ENCODE results near the gene CDH8. TPM values are rescaled to one million over a fixed set of nuclear protein-coding genes. Genes with fewer than 3 reads are reported as not detected.

The CDH8 gene, protein sequence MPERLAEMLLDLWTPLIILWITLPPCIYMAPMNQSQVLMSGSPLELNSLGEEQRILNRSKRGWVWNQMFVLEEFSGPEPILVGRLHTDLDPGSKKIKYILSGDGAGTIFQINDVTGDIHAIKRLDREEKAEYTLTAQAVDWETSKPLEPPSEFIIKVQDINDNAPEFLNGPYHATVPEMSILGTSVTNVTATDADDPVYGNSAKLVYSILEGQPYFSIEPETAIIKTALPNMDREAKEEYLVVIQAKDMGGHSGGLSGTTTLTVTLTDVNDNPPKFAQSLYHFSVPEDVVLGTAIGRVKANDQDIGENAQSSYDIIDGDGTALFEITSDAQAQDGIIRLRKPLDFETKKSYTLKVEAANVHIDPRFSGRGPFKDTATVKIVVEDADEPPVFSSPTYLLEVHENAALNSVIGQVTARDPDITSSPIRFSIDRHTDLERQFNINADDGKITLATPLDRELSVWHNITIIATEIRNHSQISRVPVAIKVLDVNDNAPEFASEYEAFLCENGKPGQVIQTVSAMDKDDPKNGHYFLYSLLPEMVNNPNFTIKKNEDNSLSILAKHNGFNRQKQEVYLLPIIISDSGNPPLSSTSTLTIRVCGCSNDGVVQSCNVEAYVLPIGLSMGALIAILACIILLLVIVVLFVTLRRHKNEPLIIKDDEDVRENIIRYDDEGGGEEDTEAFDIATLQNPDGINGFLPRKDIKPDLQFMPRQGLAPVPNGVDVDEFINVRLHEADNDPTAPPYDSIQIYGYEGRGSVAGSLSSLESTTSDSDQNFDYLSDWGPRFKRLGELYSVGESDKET
- polyA plus RNA-seq (ENCODE audit: insufficient read length in 3 of 3) = 1 to 10 TPM; 3.6 to 6.2 (median 5.7) TPM
- long read RNA-seq, donor 1 = 0 reads
- long read RNA-seq, donor 2 = 0 reads
- long read RNA-seq, donor 3 = 0 reads
- long read RNA-seq, donor 4 = 0 reads
- long read RNA-seq, donor 5 = 0 reads
- long read RNA-seq, donor 6 = 0 reads
- long read RNA-seq, donor 7, partial matches to known transcripts = 0 of 1 reads
- long read RNA-seq, donor 7, other reads (novel, unspliced or antisense) = 0 of 1 reads
- long read RNA-seq, donor 8 = 0 reads
- long read RNA-seq, donor 9, partial matches to known transcripts = 0 of 1 reads
- long read RNA-seq, donor 9, other reads (novel, unspliced or antisense) = 0 of 1 reads
- long read RNA-seq, donor 10 = 0 reads
- long read RNA-seq, donor 11 = 0 reads
- long read RNA-seq, donor 12 = 0 reads
- long read RNA-seq, donor 13 = 0 reads
- long read RNA-seq, donor 14 = 0 reads
- long read RNA-seq, donor 15 = 0 reads
- long read RNA-seq, donor 16, full-length matches to known transcripts = 4 of 4 reads
- long read RNA-seq, donor 16, partial matches to known transcripts = 0 of 4 reads
- long read RNA-seq, donor 16, other reads (novel, unspliced or antisense) = 0 of 4 reads

DNA sequence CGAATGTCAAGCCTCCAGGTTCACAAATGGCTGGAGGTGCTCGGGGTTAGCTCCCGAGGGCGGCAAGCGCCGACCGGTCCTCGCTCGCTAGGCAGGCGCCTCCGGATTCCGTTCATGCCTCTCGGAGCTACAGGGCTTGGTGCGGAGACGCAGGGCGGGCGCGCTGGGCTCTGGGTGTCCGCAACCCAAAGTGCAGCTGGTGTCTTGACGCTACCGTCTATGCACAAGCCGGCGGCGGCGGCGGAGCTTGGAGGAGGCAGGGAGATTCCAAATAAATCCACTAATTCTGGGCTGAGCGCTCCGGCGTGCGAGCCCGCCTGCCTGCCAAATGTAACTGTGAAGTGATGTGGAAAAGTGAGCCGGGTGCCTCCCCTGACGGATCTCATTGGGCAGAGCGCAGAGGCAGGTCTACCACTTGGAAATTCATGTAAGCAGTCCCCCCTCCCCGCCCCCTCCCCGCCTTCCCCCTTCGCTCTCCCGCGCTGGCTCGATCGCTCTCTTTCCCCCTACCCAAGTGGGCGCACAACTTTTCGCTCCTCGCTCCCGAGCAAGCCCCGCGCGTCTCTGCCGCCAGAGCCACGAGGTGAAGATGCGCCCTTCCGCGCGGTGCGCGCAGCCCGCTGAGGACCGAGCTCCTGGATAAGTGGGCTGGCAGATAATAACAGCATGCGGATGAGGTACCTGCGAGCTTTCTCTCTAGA is at the start of gene CDH8:
Gene CDH8 (minus strand): TSS at position 338 of the 701 bp plus-strand sequence. CDS start 15,035 bp downstream, outside the sequence.
- DNase-seq (ENCODE audit: extremely low read depth in 1 of 11, low read depth in 9 of 11, low spot score in 4 of 11) = peak in 1 of 11 donors; percentile 34

DNA sequence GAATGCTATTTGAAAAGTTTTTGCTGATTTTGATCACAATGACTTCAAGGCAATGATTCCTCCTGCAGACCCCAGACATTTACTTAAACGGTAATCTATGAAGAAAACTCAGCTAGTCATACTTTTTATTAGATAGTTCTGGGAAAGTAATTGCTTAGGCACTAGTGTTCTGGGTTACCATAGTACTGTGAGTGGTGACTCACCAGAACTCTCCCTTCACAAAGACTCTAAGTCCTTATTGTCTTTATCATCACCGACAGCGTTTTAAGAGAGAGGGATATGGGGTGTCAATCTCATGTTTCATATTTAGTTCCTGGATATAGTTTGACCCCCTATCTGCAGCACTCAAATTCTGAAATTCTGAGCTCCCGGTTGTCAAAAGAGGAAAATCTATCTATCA is 43.0 kb upstream of the CDH8 start:
- no peak for DNase-seq (ENCODE audit: extremely low read depth in 1 of 11, low read depth in 9 of 11, low spot score in 4 of 11)

DNA sequence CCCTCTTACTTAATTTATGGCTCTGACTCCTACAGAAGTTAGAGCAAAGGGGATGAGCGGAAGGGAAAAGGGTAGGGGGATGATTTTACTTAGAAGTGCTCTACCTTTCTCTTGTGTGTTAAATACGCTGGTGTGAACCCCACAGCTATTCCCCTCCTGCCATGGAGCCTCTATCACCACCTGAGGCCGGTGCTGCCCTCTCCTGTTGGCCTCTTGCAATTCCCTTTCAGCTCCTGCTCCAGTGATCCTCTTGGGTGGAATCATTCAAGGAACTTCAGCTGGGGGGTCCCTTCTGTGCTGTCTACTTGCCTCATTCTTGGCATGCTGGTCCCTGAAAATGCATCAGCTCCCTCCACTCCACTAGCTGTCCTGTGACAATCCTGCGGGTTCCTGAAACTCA is 41.8 kb upstream of the CDH8 start:
- no peak for DNase-seq (ENCODE audit: extremely low read depth in 1 of 11, low read depth in 9 of 11, low spot score in 4 of 11)

DNA sequence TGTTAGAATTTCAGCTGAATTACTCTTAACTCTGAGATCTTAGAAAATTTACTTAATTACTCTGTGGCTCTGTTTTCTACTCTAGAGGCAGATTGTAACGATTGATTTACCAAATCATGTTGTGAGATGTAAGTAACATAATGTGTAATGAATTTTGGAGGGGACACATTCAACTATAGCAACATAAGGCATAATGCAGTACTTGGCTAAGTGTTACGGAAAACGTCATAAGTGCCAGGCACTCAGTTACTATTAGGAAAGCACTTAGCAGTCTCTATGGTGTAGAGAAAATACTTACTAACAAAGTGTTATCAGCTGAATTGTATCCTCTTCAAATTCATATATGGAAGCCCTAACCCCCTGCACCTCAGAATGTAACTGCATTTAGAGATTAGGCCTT is 40.6 kb upstream of the CDH8 start:
- no peak for DNase-seq (ENCODE audit: extremely low read depth in 1 of 11, low read depth in 9 of 11, low spot score in 4 of 11)

DNA sequence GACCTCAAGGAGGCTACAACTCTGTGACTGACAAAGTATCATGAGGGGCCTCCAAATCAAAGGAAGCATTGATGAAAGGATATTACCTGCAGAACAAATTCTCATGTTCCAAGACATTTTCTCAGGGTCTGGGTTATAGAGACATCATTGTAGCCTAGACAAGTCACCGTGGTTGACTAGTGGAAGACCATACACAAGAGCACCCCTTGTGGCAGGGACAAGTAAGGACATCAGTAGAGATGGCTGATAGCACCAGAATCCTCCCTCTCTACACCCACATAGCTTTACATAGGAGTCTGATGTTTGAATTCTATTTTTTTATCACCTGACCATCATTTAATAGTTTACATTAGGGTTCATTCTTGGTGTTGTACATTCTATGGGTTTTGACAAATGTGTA is 32.5 kb upstream of the CDH8 start:
- no peak for DNase-seq (ENCODE audit: extremely low read depth in 1 of 11, low read depth in 9 of 11, low spot score in 4 of 11)

DNA sequence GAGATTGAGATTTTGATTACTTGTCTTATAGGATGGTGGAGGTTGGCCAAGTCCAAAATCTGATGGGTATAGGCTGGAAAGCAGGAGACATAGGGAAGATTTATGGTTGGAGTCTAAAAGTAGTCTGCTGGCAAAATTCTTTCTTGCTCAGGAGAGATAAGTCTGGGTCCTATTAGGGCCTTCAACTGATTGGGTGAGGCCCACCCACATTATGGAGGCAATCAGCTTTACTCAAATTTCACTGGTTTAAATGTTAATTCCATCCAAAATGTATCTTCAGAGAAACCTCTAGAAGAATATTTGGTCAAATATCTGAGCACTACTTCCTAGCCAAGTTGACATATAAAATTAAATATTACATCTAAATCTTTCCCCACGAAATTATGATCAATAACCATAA is 31.7 kb upstream of the CDH8 start:
- no peak for DNase-seq (ENCODE audit: extremely low read depth in 1 of 11, low read depth in 9 of 11, low spot score in 4 of 11)

DNA sequence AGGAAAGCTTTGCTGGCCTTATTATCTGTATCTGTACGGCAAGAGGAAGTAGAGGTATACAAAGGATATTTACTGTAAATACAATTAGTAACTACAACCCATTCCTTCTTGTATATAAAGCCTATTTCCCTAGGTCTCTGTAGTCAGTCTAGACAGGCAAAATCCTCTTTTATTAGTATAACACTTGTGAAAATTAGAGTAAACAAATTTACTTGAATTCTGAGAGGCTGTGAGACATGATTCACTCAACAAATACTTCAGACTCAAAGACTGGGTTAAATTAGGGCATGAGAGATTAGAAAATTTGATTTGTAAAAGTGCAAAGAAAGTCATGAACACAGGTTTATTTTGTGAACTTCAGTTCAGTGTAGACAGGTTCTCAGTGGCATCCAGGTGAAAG is 30.9 kb upstream of the CDH8 start:
- DNase-seq (ENCODE audit: extremely low read depth in 1 of 11, low read depth in 9 of 11, low spot score in 4 of 11) = no peak

DNA sequence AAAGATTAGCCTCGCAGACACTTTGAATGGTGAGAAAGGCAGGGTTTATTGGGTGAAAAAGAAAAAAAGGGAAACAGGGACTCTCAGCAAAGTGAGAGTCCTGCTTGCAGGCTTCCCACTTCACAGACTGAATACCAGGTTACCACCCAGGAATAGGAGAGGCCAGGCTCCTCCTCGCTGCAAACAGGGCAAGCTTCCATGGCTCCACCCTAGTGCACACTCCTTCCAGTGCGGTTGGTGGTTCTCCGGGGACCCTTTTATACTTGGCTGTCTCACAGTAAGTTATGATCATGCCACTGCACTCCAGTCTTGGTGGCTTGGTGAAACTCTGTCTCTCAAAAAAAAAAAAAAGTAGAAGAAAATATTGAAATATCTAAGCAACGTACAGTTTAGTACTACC is 30.5 kb upstream of the CDH8 start:
- no peak for DNase-seq (ENCODE audit: extremely low read depth in 1 of 11, low read depth in 9 of 11, low spot score in 4 of 11)

GRCh38 chr16:62064173-62064572 is 27.9 kb upstream of the CDH8 start:
- no peak for DNase-seq (ENCODE audit: extremely low read depth in 1 of 11, low read depth in 9 of 11, low spot score in 4 of 11)

- no peak for DNase-seq (ENCODE audit: extremely low read depth in 1 of 11, low read depth in 9 of 11, low spot score in 4 of 11)
Measured at GRCh38 chr16:62060089-62060488, 23.9 kb upstream of the CDH8 start.

- no peak for DNase-seq (ENCODE audit: extremely low read depth in 1 of 11, low read depth in 9 of 11, low spot score in 4 of 11)
Measured at GRCh38 chr16:62059527-62059926, 23.3 kb upstream of the CDH8 start.

DNA sequence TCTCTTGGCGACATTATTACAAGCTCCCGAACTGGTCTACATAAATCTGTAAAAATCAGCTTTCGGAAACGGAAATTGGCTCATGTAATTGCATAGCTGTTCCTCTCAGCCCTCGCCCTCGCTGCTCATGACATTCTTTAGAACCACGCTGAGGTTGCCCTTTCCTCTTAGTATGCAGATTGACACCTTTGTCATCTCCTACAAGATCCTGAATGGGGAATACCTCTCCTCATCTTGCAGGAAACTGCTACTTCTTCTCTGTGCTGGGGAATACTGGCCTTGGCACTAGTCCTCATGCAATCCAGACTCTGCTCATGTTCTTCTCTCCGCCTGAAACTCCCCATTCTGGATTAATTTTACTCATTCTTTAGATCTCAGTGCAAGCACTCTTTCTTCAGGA is 22.2 kb upstream of the CDH8 start:
- no peak for DNase-seq (ENCODE audit: extremely low read depth in 1 of 11, low read depth in 9 of 11, low spot score in 4 of 11)

GRCh38 chr16:62051942-62052341 is 15.7 kb upstream of the CDH8 start:
- no peak for DNase-seq (ENCODE audit: extremely low read depth in 1 of 11, low read depth in 9 of 11, low spot score in 4 of 11)

- no peak for DNase-seq (ENCODE audit: extremely low read depth in 1 of 11, low read depth in 9 of 11, low spot score in 4 of 11)
Measured at GRCh38 chr16:62050793-62051192, 14.6 kb upstream of the CDH8 start.

- no peak for DNase-seq (ENCODE audit: extremely low read depth in 1 of 11, low read depth in 9 of 11, low spot score in 4 of 11)
Measured at GRCh38 chr16:62046801-62047200, 10.6 kb upstream of the CDH8 start.

- DNase-seq (ENCODE audit: extremely low read depth in 1 of 11, low read depth in 9 of 11, low spot score in 4 of 11) = peak in 1 of 11 donors; percentile 14
Measured at GRCh38 chr16:62041401-62041800, 5.2 kb upstream of the CDH8 start.

DNA sequence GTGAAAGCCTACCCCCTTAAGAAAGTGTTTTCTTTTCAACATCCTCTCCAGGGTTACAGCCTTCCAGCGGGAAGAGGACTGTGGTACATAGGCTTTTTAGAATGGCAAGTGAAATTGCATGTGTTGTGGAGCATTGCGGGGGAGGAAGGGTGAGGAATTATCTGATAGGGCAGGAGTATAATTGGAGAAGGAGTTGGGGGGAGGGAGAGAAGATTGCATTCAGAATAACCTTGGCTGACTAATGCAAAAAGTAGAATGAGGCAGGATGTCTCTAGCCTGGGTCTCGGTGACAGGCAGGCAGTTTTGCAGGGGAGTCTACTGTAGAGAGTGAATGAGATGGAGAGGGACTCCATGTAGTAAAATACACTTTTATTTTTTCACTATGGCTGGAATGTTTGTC is 2.4 kb upstream of the CDH8 start:
- no peak for DNase-seq (ENCODE audit: extremely low read depth in 1 of 11, low read depth in 9 of 11, low spot score in 4 of 11)

DNA sequence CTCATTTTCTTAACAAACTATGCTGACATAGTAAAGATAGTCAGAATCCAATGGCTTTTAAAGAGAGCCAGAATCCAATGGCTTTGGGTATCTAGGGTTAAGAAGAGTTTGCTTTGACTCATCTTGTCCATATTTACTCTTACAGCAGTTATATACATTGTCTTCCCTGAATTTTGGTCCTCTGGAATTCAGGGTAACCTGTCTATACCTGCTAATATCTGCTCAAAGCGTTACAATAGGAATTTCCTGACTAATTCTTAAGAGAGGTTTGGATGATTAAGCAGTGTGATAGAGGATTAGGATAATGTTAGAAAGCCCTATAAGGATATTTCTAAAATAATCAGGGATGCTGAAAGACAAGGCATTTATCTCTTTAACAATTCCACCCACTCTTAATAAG is 2.0 kb upstream of the CDH8 start:
- no peak for DNase-seq (ENCODE audit: extremely low read depth in 1 of 11, low read depth in 9 of 11, low spot score in 4 of 11)

DNA sequence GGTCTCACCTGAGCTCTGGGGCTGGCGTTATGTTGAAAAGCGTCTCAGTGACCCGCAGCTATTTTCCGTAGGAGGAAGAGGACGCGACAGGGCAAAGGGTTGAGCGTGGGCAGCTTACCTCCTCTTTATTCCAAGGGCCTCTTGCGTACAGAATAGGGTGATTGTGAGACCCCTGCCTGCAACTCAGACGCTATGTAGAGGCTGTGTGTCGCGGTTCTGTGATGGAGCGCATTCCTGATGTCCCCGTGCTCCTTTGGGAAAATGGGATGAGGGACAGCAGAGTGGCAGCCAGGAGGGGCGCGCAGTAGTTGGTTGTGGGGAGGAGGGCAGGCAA is 531 bp upstream of the CDH8 start:
- no peak for DNase-seq (ENCODE audit: extremely low read depth in 1 of 11, low read depth in 9 of 11, low spot score in 4 of 11)
